K562 (cell line): Measurements from ENCODE around the gene HNRNPH3. TPM values are rescaled to one million over a fixed set of nuclear protein-coding genes. Genes with fewer than 3 reads are reported as not detected.
A peak's percentile ranks its signal among the peaks of the same experiment; 100 is the strongest.

Experiments
- DEAF1 ChIP-seq: fragments of 450-650 bp; formaldehyde crosslinking; IDR thresholded peaks from 2 replicates; pipeline ENCODE4 v1.4.0; 2020; ENCODE audit warnings: mild to moderate bottlenecking, moderate library complexity
- GABPB2 ChIP-seq: fragments of 250-450 bp; sonication (Bioruptor Pico); conservative IDR thresholded peaks from 2 replicates; pipeline ENCODE4 v1.5.1; 2021; ENCODE audit warnings: mild to moderate bottlenecking
- HDAC8 ChIP-seq: fragments of 450-650 bp; IDR thresholded peaks from 2 replicates; pipeline ENCODE4 v1.6.1; 2016; ENCODE audit warnings: mild to moderate bottlenecking, missing genetic modification characterization, moderate library complexity, missing compliant biosample characterization
- IFI16 ChIP-seq: fragments of 250-450 bp; sonication (Bioruptor Pico); IDR thresholded peaks from 2 replicates; pipeline ENCODE4 v2.1.2; 2022; ENCODE audit warnings: mild to moderate bottlenecking, inconsistent platforms
- MAZ ChIP-seq, 2 experiments: fragments of 450-650 bp in 1 of 2; sonication (generic) in 1 of 2; formaldehyde crosslinking; IDR thresholded peaks in 1 of 2; conservative IDR thresholded peaks in 1 of 2; 2 replicates each; pipeline versions ENCODE4 v1.4.0 to v1.5.0; 2020; ENCODE audit warnings: mild to moderate bottlenecking in 1 of 2, missing genetic modification reagents in 1 of 2
- MXI1 ChIP-seq: IDR thresholded peaks from 2 replicates; pipeline ENCODE4 v1.6.1; 2011; ENCODE audit warnings: low read depth, mild to moderate bottlenecking, improper control_type of control experiment, low read length
- NBN ChIP-seq: fragments of 450-650 bp; IDR thresholded peaks from 2 replicates; pipeline ENCODE4 v1.6.1; 2016; ENCODE audit warnings: low read depth, mild to moderate bottlenecking
- NCOA2 ChIP-seq, 2 experiments: fragments of 450-650 bp; IDR thresholded peaks; 2 replicates each; pipeline ENCODE4 v1.6.1; 2018; ENCODE audit warnings: mild to moderate bottlenecking in 2 of 2, moderate library complexity in 1 of 2; ENCODE audit not compliant: partially characterized antibody in 2 of 2
- NFIC ChIP-seq: fragments of 450-650 bp; IDR thresholded peaks from 2 replicates; pipeline ENCODE4 v1.6.1; 2017; ENCODE audit warnings: mild to moderate bottlenecking, inconsistent platforms
- NR1H2 ChIP-seq: sonication (generic); formaldehyde crosslinking; IDR thresholded peaks from 2 replicates; pipeline ENCODE4 v1.4.0; 2020; ENCODE audit warnings: mild to moderate bottlenecking, missing genetic modification reagents
- POLR3A ChIP-seq: IDR thresholded peaks from 2 replicates; pipeline ENCODE4 v1.6.1; 2011; ENCODE audit warnings: borderline replicate concordance, mild to moderate bottlenecking, moderate library complexity; ENCODE audit not compliant: insufficient read length, insufficient read depth; ENCODE audit errors: extremely low read depth
- PRPF4 ChIP-seq: fragments of 200-400 bp; formaldehyde crosslinking; IDR thresholded peaks from one replicate; pipeline ENCODE4 v1.6.1; 2017; ENCODE audit warnings: low read length, low read depth, mild to moderate bottlenecking; ENCODE audit not compliant: insufficient read depth, poor library complexity, severe bottlenecking
- RFX1 ChIP-seq: fragments of 450-650 bp; IDR thresholded peaks from 2 replicates; pipeline ENCODE4 v1.6.1; 2016; ENCODE audit warnings: mild to moderate bottlenecking, moderate library complexity
- SMARCA5 ChIP-seq: fragments of 450-650 bp; IDR thresholded peaks from 2 replicates; pipeline ENCODE4 v1.6.1; 2016
- TCF7 ChIP-seq: sonication (generic); IDR thresholded peaks from 2 replicates; pipeline ENCODE4 v1.6.1; 2016; ENCODE audit warnings: antibody characterized with exemption, borderline replicate concordance
- ZBTB11 ChIP-seq, 3 experiments: fragments of 200-800 bp in 1 of 3; fragments of 250-450 bp in 1 of 3; fragments of 450-650 bp in 1 of 3; sonication (Bioruptor Pico) in 1 of 3; sonication (Bioruptor generic) in 1 of 3; formaldehyde crosslinking in 1 of 3; IDR thresholded peaks; 2 replicates each; pipeline versions ENCODE4 v1.6.1 to v1.8.0; 2016 to 2022; ENCODE audit warnings: mild to moderate bottlenecking in 2 of 3, missing genetic modification characterization in 2 of 3, missing compliant biosample characterization in 1 of 3, moderate library complexity in 1 of 3
- ZNF76 ChIP-seq: fragments of 250-450 bp; sonication (Bioruptor Pico); IDR thresholded peaks from 2 replicates; pipeline ENCODE4 v1.4.0; 2020; ENCODE audit warnings: mild to moderate bottlenecking, moderate library complexity, borderline replicate concordance
- polyA plus RNA-seq, 8 experiments: library from polyadenylated mRNA; depleted of rRNA in 4 of 8; stranded (reverse) in 5 of 8; unstranded in 3 of 8; fragments of >200 nt; fragmentation: Nextera tagmentation in 2 of 8; fragmentation: Illumina TruSeq in 1 of 8; extraction: Ambion mirVana in 2 of 8; extraction: Trizol in 1 of 8; gene quantifications; 2 replicates each; pipeline versions ENCODE4 v1.2.1 to v1.2.3, GENCODE V29; 2011 to 2014; ENCODE audit warnings: inconsistent platforms in 1 of 8, missing spikeins in 1 of 8
- total RNA-seq, 7 experiments: library from RNA; depleted of rRNA in 6 of 7; stranded (reverse); fragments of >200 nt in 6 of 7; fragmentation: Illumina TruSeq in 2 of 7; extraction: Trizol in 2 of 7; gene quantifications; 2 replicates each; pipeline versions ENCODE4 v1.2.1 to v1.2.3, GENCODE V29; 2011 to 2021; ENCODE audit warnings: low replicate concordance in 1 of 7

Gene HNRNPH3
- total and polyA plus RNA-seq, 9 of the 15 experiments (the other 6 are each of a cell fraction or from before 2014, with no cell fraction given): 52.8 to 562 (median 152) TPM

GRCh38 chr10:68331455-68332258, at the start of gene HNRNPH3 (continued):
- TF ChIP-seq DEAF1 (CRISPR knock-in tag) (0 out of 2 replicates have a peak, but pooled peaks have one; percentile 32), NBN (peak; percentile 74), SMARCA5 (no peak), GABPB2 (CRISPR knock-in tag) (no peak), TCF7 (peak; percentile 9; the same call in 1 of the 2 replicates), NFIC (peak; percentile 98), PRPF4 (peak; percentile 84), ZNF76 (CRISPR knock-in tag) (peak; percentile 81), MXI1 (peak; percentile 76; the same call in 1 of the 2 replicates), POLR3A (no peak), MAZ (CRISPR knock-in tag; conservative IDR thresholded peaks at IDR 0.05 in 1 of 2, IDR thresholded peaks at IDR 0.05 in 1 of 2) (peak; percentile 90 to 98), NCOA2 (IDR thresholded peaks at IDR 0.05; ENCODE audit: partially characterized antibody in 2 of 2) (no peak), HDAC8 (peak; percentile 85; the same call in 1 of the 2 replicates), ZBTB11 (CRISPR knock-in tag; IDR thresholded peaks at IDR 0.05) (peak in 1 of 3 experiments; percentile 27; a peak in 1 of 6 replicates), IFI16 (CRISPR knock-in tag) (no peak), NR1H2 (CRISPR knock-in tag) (peak; percentile 89; the same call in 1 of the 2 replicates), RFX1 (no peak)
